Neutrophil (primary cell): ENCODE measurements around the gene SAMD8.

Experiments
- H3K27ac ChIP-seq: fragments of 200-600 bp; sonication (generic); 2 replicates; pipeline ENCODE4 v1.5.1; 2016; ENCODE audit warnings: mild to moderate bottlenecking, moderate library complexity
- H3K27me3 ChIP-seq: fragments of 200-600 bp; sonication (generic); 2 replicates; pipeline ENCODE4 v1.6.0; 2016; ENCODE audit warnings: mild to moderate bottlenecking
- H3K36me3 ChIP-seq: fragments of 200-600 bp; sonication (generic); 2 replicates; pipeline ENCODE4 v1.5.1; 2017
- H3K4me1 ChIP-seq, 2 experiments: fragments of 200-600 bp in 1 of 2; sonication (generic) in 1 of 2; 1 replicate in 1 of 2; 2 replicates in 1 of 2; pipeline versions ENCODE4 v1.5.1 to v1.6.1; 2013 to 2016; ENCODE audit warnings: low read depth in 1 of 2, low read length in 1 of 2, mild to moderate bottlenecking in 1 of 2, moderate library complexity in 1 of 2; ENCODE audit not compliant: control insufficient read depth in 1 of 2, insufficient read depth in 1 of 2
- H3K4me3 ChIP-seq, 2 experiments: fragments of 200-600 bp in 1 of 2; sonication (generic) in 1 of 2; 1 replicate in 1 of 2; 2 replicates in 1 of 2; pipeline ENCODE4 v1.5.1; 2013 to 2016; ENCODE audit warnings: low read depth in 1 of 2, low read length in 1 of 2, mild to moderate bottlenecking in 1 of 2, moderate library complexity in 1 of 2
- H3K9me3 ChIP-seq: fragments of 200-600 bp; sonication (generic); 2 replicates; pipeline ENCODE4 v1.5.1; 2016
- TF ChIP-seq, protein P1 (sequence below): fragments of 200-600 bp; sonication (generic); IDR thresholded peaks from 2 replicates; pipeline ENCODE4 v1.5.1; 2016; ENCODE audit warnings: antibody characterized with exemption

The SAMD8 gene

DNA sequence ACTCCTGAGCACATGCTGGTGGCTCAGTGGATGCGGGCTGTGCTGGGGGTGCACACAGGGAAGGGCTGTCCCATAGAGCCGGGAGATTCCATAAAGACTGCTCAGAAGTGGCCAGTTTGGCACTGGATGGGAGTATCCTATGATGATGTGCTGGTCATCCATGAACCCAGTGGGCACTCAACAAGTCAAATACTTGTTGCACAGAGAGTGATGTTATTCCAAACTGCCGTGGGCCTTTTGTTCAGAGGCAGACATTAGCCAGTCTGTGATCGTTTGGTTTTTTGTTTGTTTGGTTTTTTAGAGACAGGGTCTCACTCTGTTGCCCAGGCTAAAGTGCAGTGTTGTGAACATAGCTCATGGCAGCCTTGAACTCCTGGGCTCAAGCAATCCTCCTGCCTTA, 30.9 kb upstream of the SAMD8 start:
- Histone ChIP-seq H3K9me3 (no peaks in the 10 kb centered on the region), H3K36me3 (no peaks in the 10 kb centered on the region), H3K27me3 (no peaks in the 10 kb centered on the region), H3K4me1 (no peaks in the 10 kb centered on the region), H3K4me3 (no peak overlapping the region), H3K27ac (no peak overlapping the region)
- TF ChIP-seq, protein P1, sequence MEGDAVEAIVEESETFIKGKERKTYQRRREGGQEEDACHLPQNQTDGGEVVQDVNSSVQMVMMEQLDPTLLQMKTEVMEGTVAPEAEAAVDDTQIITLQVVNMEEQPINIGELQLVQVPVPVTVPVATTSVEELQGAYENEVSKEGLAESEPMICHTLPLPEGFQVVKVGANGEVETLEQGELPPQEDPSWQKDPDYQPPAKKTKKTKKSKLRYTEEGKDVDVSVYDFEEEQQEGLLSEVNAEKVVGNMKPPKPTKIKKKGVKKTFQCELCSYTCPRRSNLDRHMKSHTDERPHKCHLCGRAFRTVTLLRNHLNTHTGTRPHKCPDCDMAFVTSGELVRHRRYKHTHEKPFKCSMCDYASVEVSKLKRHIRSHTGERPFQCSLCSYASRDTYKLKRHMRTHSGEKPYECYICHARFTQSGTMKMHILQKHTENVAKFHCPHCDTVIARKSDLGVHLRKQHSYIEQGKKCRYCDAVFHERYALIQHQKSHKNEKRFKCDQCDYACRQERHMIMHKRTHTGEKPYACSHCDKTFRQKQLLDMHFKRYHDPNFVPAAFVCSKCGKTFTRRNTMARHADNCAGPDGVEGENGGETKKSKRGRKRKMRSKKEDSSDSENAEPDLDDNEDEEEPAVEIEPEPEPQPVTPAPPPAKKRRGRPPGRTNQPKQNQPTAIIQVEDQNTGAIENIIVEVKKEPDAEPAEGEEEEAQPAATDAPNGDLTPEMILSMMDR = no peak

DNA sequence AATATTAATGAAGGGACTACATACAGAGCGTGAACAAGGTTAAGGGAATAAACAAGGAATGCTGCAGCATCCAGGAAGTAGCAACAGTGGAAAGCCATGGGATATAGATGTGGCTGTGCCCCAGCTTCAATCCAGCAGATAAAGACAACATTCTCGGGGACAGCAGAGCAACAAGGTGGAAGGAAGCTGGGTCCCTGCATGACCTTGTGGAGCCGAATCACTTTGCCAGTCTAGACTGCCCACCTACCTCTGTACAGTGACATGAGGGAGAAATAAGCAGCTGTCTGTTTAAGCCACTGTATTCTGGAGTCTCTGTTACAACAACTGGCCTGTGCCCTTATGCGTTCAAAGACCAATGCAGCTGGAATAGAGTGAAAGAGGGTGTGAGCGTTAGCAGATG, 30.1 kb upstream of the SAMD8 start:
- Histone ChIP-seq H3K27me3 (no peaks in the 10 kb centered on the region), H3K4me3 (no peak overlapping the region), H3K36me3 (no peaks in the 10 kb centered on the region), H3K9me3 (no peaks in the 10 kb centered on the region), H3K27ac (no peak overlapping the region), H3K4me1 (no peaks in the 10 kb centered on the region)
- TF ChIP-seq, protein P1 = no peak

DNA sequence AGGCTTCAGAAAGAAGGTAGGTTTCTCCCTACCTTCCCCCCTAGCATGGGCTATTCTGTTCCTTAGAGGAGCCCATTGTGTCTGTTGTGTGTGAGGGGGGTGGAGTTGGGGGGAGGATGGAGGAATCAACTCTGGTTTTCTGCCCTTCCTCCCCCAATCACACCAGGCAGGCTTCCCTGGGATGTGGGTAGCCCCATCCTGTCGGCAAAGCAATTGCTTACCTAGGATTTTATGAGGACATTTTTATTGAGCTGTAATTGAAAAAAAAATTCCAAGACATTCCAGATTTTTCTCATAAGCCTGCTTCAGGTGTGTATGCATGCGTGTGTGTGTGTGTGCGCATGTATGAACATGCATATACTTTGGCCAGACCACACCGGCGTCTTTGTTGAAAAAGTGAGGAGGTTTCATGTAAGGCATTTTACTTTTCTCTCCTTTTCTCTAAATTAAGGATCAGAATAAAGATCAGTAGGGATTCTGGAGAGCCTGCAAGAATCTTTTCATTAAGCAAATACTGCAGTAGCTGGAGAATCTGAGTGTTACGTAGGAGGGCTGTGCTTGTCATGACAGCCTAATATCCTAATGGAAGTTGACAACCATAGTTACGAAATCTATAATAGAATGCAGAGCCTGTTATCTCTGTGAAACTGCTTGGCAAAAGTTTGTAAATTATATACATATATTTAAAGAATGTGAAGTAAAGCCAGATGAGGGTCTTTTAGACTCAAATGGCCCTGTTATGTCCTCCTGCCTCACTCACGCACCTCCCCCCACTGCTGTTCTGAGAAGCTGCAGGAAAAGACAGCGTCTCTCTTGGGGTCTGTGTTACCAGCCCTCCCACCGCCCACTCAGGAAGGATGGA, 27.3 kb upstream of the SAMD8 start:
- TF ChIP-seq, protein P1 = no peak
- no peak overlapping the region for H3K27ac ChIP-seq

DNA sequence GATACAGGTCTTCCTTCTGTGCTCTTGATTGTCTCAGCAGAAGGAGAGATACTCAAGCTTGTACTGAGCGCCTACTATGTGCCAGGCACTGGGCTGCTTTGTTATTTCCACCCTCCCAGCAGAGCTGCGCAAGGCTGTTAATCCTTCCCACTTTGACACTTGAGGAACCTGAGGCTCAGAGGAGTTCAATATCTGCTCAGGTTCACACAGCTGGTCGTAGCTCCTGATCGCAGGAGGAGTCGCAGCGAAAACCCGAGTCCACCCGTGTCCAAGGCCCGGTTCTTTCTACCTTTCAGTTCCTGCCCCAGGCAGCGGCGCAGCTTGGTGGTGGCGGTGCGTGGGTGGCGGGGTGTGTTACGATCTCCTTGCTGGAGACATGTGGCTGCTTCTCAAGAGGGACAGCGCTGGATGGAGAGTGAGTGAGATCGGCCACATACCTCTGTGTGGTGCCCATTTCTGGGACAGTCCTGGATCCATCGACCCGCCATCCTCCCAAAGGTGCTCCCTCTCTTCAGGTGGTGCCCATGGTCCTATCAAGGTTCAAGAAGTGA, 26.5 kb upstream of the SAMD8 start:
- Histone ChIP-seq H3K36me3 (no peaks in the 10 kb centered on the region), H3K27me3 (no peaks in the 10 kb centered on the region), H3K27ac (no peak overlapping the region), H3K4me1 (no peaks in the 10 kb centered on the region), H3K4me3 (no peak overlapping the region), H3K9me3 (no peaks in the 10 kb centered on the region)
- TF ChIP-seq, protein P1 = no peak

More for the DNA sequence above, 27.3 kb upstream of the SAMD8 start:
- Histone ChIP-seq H3K4me1 (no peaks in the 10 kb centered on the region), H3K4me3 (no peak overlapping the region), H3K27me3 (no peaks in the 10 kb centered on the region), H3K9me3 (no peaks in the 10 kb centered on the region), H3K36me3 (no peaks in the 10 kb centered on the region)

DNA sequence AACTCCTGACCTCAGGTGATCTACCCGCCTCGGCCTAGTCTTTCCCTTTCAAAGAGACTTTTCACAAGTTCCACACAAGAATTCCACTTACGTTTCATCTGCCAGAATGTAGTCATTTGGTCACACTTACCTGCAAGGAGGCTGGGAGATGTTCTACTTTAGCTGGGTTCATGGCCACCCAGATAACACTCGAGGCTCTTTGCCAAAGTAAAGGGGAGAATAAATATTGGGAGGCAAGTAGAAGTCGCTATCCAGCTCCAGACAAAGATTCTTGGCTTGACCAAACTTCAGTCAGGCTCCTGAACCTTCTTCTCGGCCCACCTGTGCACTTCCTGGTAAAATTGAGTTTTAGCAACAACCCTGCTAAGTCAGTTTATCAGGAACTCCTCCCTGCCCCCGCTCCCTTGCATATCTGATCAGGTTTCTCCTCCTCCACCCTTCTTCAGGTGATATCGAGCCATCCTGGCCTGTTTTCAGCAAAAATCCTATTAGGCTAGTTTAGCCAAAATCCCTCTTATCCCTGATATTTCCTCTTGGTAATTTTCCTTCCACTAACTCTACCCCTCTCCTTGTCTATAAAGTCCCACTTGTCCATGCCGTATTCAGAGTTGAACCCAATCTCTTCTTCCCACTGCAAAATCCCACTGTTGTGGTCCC, 25.1 kb upstream of the SAMD8 start:
- Histone ChIP-seq H3K4me1 (no peaks in the 10 kb centered on the region), H3K9me3 (no peaks in the 10 kb centered on the region), H3K36me3 (no peaks in the 10 kb centered on the region), H3K27me3 (no peaks in the 10 kb centered on the region), H3K27ac (no peak overlapping the region), H3K4me3 (no peak overlapping the region)
- TF ChIP-seq, protein P1 = no peak
